Caco-2 (cell line): ENCODE results near the gene PTPN23. TPM values are rescaled to one million over a fixed set of nuclear protein-coding genes. Genes with fewer than 3 reads are reported as not detected.
A peak's percentile ranks its signal among the peaks of the same experiment; 100 is the strongest.

Experiments
- BruUV-seq: library from RNA; stranded (reverse); fragments of 400-500 nt; replicated peaks from 2 replicates; lab custom pipeline; 2021; lab: Mats Ljungman, UMichigan
- CTCF ChIA-PET: fragments of 300-600 bp; sonication (Branson Sonifier 250); formaldehyde crosslinking; loops from one replicate; lab custom pipeline; 2022; ENCODE audit warnings: antibody characterized with exemption; lab: Charles Lee
- POLR2A ChIA-PET: fragments of 300-600 bp; sonication (Branson Sonifier 250); formaldehyde crosslinking; loops from one replicate; lab custom pipeline; 2022; ENCODE audit warnings: antibody characterized with exemption; lab: Charles Lee
- DNase-seq, 2 experiments: peaks; one replicate each; pipeline versions ENCODE4 v3.0.0 to v3.0.0-alpha.2; 2020 to 2022
- H3K27me3 ChIP-seq: replicated peaks from 2 replicates; pipeline ENCODE4 v1.6.0; 2011; ENCODE audit warnings: low read length; ENCODE audit not compliant: control insufficient read depth, insufficient read depth
- H3K36me3 ChIP-seq: 2 replicates; pipeline ENCODE4 v1.5.1; 2011; ENCODE audit warnings: low read length; ENCODE audit not compliant: control insufficient read depth, insufficient read depth
- H3K4me1 ChIP-seq: fragments of 250-450 bp; sonication (Bioruptor Pico); 2 replicates; pipeline ENCODE4 v1.5.1; 2020; ENCODE audit warnings: mild to moderate bottlenecking
- H3K4me3 ChIP-seq: 2 replicates; pipeline ENCODE4 v1.5.1; 2011; ENCODE audit warnings: low read depth, mild to moderate bottlenecking, control low read depth, low read length
- H3K9me3 ChIP-seq: fragments of 250-450 bp; sonication (Bioruptor Pico); 2 replicates; pipeline ENCODE4 v1.5.1; 2020; ENCODE audit warnings: mild to moderate bottlenecking, moderate library complexity
- H3K27ac Mint-ChIP-seq: one replicate; pipeline ENCODE4 v1.8.0; 2022; ENCODE audit warnings: mixed read lengths; ENCODE audit not compliant: unreplicated experiment
- H3K27me3 Mint-ChIP-seq: one replicate; pipeline ENCODE4 v1.8.0; 2022; ENCODE audit warnings: mixed read lengths; ENCODE audit not compliant: insufficient read depth, unreplicated experiment
- H3K36me3 Mint-ChIP-seq: one replicate; pipeline ENCODE4 v1.8.0; 2022; ENCODE audit warnings: mild to moderate bottlenecking, mixed read lengths; ENCODE audit not compliant: insufficient read depth, unreplicated experiment
- H3K4me1 Mint-ChIP-seq: one replicate; pipeline ENCODE4 v1.8.0; 2022; ENCODE audit warnings: low read depth, mixed read lengths; ENCODE audit not compliant: unreplicated experiment
- H3K4me3 Mint-ChIP-seq: one replicate; pipeline ENCODE4 v1.8.0; 2022; ENCODE audit warnings: mild to moderate bottlenecking, moderate library complexity, mixed read lengths; ENCODE audit not compliant: unreplicated experiment
- H3K9me3 Mint-ChIP-seq: one replicate; pipeline ENCODE4 v1.8.0; 2022; ENCODE audit warnings: mixed read lengths; ENCODE audit not compliant: unreplicated experiment
- CTCF ChIP-seq, 2 experiments: fragments of 200-600 bp in 1 of 2; IDR thresholded peaks; 1 replicate in 1 of 2; 2 replicates in 1 of 2; pipeline versions ENCODE4 v1.5.1 to v1.8.0; 2011 to 2022; ENCODE audit warnings: antibody characterized with exemption in 1 of 2, control low read depth in 1 of 2, inconsistent platforms in 1 of 2, low read depth in 1 of 2, low read length in 1 of 2, mild to moderate bottlenecking in 1 of 2, moderate library complexity in 1 of 2; ENCODE audit not compliant: insufficient read depth in 1 of 2, severe bottlenecking in 1 of 2, unreplicated experiment in 1 of 2
- intact Hi-C: fragments of 100-400 bp; cut with micrococcal nuclease; formaldehyde crosslinking; loops from one replicate; pipeline ENCODE4 v1.10.0; 2022; ENCODE audit not compliant: unreplicated experiment
- total RNA-seq: library from RNA; stranded (reverse); gene quantifications from 2 replicates; pipeline ENCODE4 v1.2.3, GENCODE V29; 2022

Gene PTPN23
- total RNA-seq, 1 experiment from 2014 or later, result 49.6 TPM

DNA sequence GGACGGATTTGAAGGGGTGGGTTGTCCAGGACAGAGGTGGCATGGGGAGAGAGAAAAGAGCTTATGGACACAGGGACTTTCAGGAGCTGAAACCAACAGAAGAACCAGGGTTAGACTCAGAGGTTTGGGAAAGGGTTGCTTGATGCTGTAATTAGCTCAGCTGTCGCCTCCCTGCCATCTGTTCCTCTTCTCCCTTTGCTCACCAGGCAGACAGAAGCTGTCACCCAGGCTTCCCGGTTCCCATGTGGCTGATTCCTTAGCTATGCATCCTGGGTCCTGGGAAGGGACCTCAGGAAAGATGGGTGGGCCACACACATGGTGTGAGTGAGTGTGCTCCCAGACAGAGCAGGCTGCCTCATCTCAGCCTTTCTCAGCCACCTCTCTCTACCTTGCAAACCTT is 14.1 kb downstream of the PTPN23 start:
- BruUV-seq, result no TSS peak
- CTCF ChIA-PET, result interaction anchor here (0.9 to 2.1 kb wide), 3 partner anchors 10 to 26 kb away, joined by 3 to 13 read pairs (median 5); no protein-coding TSS in a partner anchor
- H3K36me3 Mint-ChIP-seq, result peaks cover 45% of the 10 kb centered on the region
- H3K4me1 Mint-ChIP-seq, result peaks cover 17% of the 10 kb centered on the region
- peaks cover 33% of the 10 kb centered on the region for H3K4me1 ChIP-seq
- H3K27me3 Mint-ChIP-seq, result no peaks in the 10 kb centered on the region
- no peak for DNase-seq
- no peaks in the 10 kb centered on the region for H3K9me3 Mint-ChIP-seq
- no peak for TF ChIP-seq CTCF (IDR thresholded peaks at IDR 0.05; ENCODE audit: insufficient read depth in 1 of 2, low read depth in 1 of 2, low read length in 1 of 2, severe bottlenecking in 1 of 2, unreplicated experiment in 1 of 2)
- no peaks in the 10 kb centered on the region; the same call in none of the 2 replicates for H3K36me3 ChIP-seq
- H3K27ac Mint-ChIP-seq, result peak overlapping the region; percentile 90
- H3K4me3 ChIP-seq, result no peak overlapping the region
- POLR2A ChIA-PET, result interaction anchor here (0.6 to 2.2 kb wide), 2 partner anchors 14 to 47 kb away, joined by 13 to 15 read pairs; partner anchors contain the start of gene PTPN23
- H3K4me3 Mint-ChIP-seq, result peak overlapping the region; percentile 69
- H3K27me3 ChIP-seq, result no peaks in the 10 kb centered on the region
- no peaks in the 10 kb centered on the region for H3K9me3 ChIP-seq
- intact Hi-C loops, result loop anchor here (1.0 kb wide), 2 partner anchors 10 to 15 kb away; no protein-coding TSS in a partner anchor

GRCh38 chr3:47398228-47398627 is 17.4 kb downstream of the PTPN23 start:
- DNase-seq, result no peak
- Histone ChIP-seq H3K4me3 (no peak overlapping the region), H3K9me3 (no peaks in the 10 kb centered on the region), H3K4me1 (peaks cover 23% of the 10 kb centered on the region), H3K36me3 (no peaks in the 10 kb centered on the region; the same call in none of the 2 replicates), H3K27me3 (no peaks in the 10 kb centered on the region)
- POLR2A ChIA-PET, result no interaction called here
- Mint-ChIP-seq H3K9me3 (no peaks in the 10 kb centered on the region), H3K4me1 (peaks cover 17% of the 10 kb centered on the region), H3K27ac (no peak overlapping the region), H3K36me3 (peaks cover 62% of the 10 kb centered on the region), H3K27me3 (no peaks in the 10 kb centered on the region), H3K4me3 (no peak overlapping the region)
- CTCF ChIA-PET, result no interaction called here
- intact Hi-C loops, result no loop called here
- no TSS peak for BruUV-seq
- TF ChIP-seq CTCF (IDR thresholded peaks at IDR 0.05; ENCODE audit: insufficient read depth in 1 of 2, low read depth in 1 of 2, low read length in 1 of 2, severe bottlenecking in 1 of 2, unreplicated experiment in 1 of 2), result no peak

DNA sequence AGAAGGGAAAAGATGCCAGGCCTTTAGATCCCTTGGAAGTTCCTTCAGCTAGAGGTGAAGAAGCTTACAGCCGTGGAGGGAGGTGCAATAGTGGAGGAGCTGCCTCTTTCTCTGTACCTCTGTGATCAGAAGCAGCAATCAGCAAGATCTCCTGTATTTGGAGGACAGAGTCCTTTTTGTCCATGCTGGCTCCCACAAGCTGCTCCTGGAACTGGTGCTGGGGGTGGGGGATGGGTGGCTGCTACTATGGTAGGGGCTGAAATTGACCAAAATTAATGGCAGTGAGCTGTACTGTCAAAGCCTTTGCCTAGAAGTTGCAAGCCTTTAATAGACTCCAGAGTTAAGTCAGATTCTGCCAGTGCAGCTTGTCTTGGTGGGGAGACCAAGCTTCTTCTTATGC is 18.2 kb downstream of the PTPN23 start:
- peaks cover 13% of the 10 kb centered on the region for H3K4me1 Mint-ChIP-seq
- H3K27me3 Mint-ChIP-seq, result no peaks in the 10 kb centered on the region
- no peak overlapping the region for H3K27ac Mint-ChIP-seq
- CTCF ChIA-PET, result no interaction called here
- intact Hi-C loops, result no loop called here
- Histone ChIP-seq H3K4me1 (peaks cover 19% of the 10 kb centered on the region), H3K9me3 (no peaks in the 10 kb centered on the region), H3K4me3 (no peak overlapping the region), H3K36me3 (no peaks in the 10 kb centered on the region; the same call in none of the 2 replicates), H3K27me3 (no peaks in the 10 kb centered on the region)
- H3K4me3 Mint-ChIP-seq, result no peak overlapping the region
- peaks cover 63% of the 10 kb centered on the region for H3K36me3 Mint-ChIP-seq
- POLR2A ChIA-PET, result interaction anchor here (0.6 kb wide), 1 partner anchor 20 kb away, joined by 3 read pairs; no protein-coding TSS in a partner anchor
- no peaks in the 10 kb centered on the region for H3K9me3 Mint-ChIP-seq
- no peak for TF ChIP-seq CTCF (IDR thresholded peaks at IDR 0.05; ENCODE audit: insufficient read depth in 1 of 2, low read depth in 1 of 2, low read length in 1 of 2, severe bottlenecking in 1 of 2, unreplicated experiment in 1 of 2)
- DNase-seq, result no peak
- no TSS peak for BruUV-seq
